NCI-H1417 treated with DMSO at 0.1 percent for 48 hours (cell line): Measurements from ENCODE around the gene NOTCH1.

Experiments
- DNase-seq: peaks from one replicate; lab custom pipeline; 2025; lab: John Stamatoyannopoulos, UW

The NOTCH1 gene

DNA sequence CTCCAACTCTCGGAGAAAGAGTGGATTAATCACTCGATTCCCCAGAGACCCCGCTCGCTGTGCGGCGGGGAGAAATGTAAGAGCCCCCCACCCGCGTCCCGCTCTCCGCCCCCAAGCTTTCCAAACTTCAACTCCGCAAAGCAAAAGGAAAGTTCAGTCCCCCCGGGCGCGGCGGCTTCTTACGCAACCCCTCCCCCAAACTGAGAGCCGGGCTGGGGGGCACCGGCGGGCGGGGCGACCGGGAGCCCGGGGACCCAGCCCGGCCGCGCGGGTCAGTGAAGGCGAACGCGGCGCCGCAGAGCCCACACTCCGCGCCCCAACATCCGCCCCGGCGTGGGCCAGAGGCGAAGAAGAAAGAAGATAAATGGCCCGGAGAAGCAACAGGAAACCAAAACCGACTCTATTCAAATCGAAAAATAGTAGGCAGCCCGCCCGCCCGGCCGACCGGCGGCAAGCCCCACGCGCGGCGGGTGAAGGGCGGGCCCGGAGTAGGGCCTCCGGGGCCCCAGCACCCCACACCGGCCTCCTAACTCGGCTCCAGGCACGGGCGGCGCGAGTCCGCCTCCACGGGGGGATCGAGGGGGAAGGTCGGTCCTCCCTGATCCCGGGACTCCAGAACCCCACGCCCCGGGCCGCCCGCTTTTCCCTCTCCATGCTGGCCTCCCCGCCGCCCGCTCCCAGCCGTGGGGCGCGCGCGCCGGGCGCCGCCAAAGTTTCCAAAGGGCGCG lies 720 bp downstream of the NOTCH1 start:
- DNase-seq: no peak

GRCh38 chr9:136544548-136544963 lies 1.3 kb downstream of the NOTCH1 start:
- no peak for DNase-seq

- no peak for DNase-seq
Measured at GRCh38 chr9:136543830-136544547, 1.9 kb downstream of the NOTCH1 start.

GRCh38 chr9:136543280-136543679 lies 2.6 kb downstream of the NOTCH1 start:
- no peak for DNase-seq

DNA sequence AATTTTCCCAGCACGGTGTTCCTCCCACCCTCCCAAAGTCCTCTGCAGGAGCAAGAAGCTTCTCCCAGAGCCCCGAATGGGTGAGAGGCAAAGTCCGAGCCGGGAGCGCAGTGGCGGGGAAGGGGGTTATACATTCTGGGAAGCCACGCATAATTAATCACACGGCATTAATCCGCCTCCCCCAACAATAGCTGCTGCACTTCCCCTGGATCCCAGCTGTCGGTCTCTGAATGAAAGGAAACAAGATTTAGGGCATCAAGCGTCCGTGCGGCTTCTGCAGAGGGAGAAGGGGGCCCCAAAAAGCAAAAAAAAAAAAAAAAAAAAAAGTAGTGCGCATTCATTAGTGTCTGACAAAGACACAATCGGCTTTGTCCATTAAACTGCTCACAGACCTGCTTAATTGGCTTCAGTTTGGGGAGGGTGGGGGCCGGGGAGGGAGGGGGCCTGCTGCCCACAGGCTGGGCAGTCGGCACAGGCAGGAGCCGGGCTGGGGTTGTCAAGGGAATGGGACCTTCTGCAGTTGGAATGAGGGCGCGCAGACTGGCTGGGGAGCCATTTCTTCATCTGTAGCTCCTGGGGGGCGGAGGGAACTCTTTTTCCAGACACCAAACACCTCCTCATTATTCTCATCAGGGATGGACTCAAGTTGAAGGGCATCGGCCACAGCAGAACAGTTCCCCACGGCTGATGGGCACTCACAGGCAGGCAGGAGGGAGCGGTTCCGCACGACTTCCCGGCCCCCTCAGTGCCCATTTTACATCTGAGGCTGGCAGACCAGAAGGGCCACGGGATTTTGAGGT lies 3.4 kb downstream of the NOTCH1 start:
- DNase-seq: no peak

- DNase-seq: no peak
Measured at GRCh38 chr9:136541709-136542108, 4.1 kb downstream of the NOTCH1 start.

- DNase-seq: no peak
Measured at GRCh38 chr9:136541179-136541578, 4.7 kb downstream of the NOTCH1 start.

DNA sequence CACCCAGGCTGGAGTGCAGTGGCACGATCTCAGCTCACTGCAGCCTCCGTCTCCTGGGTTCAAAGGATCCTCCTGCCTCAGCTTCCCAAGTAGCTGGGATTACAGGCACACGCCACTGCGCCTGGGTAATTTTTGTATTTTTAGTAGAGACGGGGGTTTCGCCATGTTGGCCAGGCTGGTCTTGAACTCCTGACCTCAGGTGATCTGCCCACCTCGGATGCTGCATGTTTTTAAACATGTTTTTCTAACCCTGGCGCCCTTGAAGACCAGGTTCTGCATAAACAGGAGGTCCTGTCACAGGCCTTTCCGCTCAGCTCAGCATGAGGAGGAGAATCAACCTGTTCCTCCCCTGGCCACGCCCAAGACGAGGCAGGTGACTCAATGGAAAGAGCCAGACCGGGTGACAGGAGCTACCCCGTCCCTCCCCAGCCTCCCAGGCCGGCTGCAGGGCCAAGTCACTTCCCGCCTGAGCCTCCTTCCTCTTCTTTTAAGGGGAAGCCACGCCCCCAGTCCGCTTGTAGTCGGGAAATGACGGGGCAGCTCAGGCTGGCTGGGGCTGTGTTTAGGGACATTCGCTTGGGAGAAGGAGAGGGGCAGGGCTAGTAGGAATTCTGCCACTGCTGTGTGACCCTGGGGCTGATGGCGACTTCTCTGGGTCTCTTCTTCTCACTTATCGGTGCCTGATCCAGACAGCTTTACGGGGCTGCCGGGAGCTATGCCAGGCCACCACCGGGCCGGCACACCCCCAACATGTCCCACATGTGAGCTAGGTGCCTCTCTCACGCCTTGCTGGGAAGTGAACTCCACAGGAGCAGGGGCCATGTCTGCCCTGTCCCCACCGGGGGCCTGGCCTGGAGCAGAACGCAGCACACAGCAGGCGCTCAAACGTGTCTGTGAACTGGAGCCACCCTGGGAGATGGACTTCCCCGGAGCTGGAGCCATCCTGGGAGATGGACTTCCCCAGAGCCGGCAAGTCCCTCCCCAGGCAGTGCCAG lies 6.1 kb downstream of the NOTCH1 start:
- no peak for DNase-seq

- DNase-seq: no peak
Measured at GRCh38 chr9:136538599-136539426, 7.0 kb downstream of the NOTCH1 start.

GRCh38 chr9:136537896-136538598 lies 7.8 kb downstream of the NOTCH1 start:
- no peak for DNase-seq

- no peak for DNase-seq
Measured at GRCh38 chr9:136537411-136537810, 8.4 kb downstream of the NOTCH1 start.

- no peak for DNase-seq
Measured at GRCh38 chr9:136536721-136537241, 9.1 kb downstream of the NOTCH1 start.

GRCh38 chr9:136536051-136536720 lies 9.7 kb downstream of the NOTCH1 start:
- DNase-seq: no peak

DNA sequence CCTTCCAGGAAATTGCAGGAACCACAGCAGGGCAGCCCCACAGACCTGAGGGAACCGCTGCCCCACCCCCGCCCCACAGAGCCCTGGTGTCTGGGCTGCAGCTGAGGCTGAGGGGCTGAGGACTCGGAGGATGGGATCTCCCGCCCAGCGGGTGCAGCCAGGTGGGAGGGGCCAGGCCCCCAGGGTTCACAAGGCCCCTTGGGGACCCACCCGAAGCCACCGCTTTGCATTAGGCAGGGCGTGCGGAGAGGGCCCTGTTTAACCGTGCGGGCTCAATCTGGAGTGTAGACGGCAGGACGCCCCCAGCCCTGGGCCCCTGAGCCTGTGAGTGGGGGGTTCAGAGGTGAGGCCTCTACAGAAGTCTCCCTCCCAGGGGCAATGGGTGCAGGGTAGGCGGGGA lies 10.8 kb downstream of the NOTCH1 start:
- DNase-seq: no peak

DNA sequence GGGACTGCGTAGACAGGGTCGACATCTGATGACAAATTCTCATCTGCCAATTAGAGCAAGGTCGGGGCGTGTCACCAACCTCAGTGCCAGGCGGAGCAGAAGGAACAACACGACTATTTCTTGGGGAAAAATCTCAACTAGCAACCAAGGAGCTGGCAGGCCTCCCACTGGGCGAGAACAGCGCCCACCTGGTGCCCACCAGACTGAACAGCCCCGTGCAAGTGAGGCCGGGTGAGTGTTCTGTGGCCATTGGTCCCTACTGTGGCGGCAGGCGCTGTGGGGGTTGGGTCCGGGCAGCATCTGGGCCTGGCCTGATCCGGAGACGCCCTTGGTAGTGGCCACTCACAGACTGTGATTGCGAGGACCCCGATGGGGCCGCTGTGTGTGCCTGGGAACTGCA lies 11.5 kb downstream of the NOTCH1 start:
- no peak for DNase-seq

GRCh38 chr9:136533775-136534157 lies 12.1 kb downstream of the NOTCH1 start:
- no peak for DNase-seq

- no peak for DNase-seq
Measured at GRCh38 chr9:136532799-136533774, 12.8 kb downstream of the NOTCH1 start.
